Neural cell (in vitro differentiated cells): ENCODE measurements around the gene STK32B. TPM values are rescaled to one million over a fixed set of nuclear protein-coding genes. Genes with fewer than 3 reads are reported as not detected.

Source experiments
- polyA plus RNA-seq: library from polyadenylated mRNA; depleted of rRNA; stranded (reverse); fragments of >200 nt; gene quantifications from 2 replicates; pipeline ENCODE4 v1.2.3, GENCODE V29; 2014
- small RNA-seq, 3 experiments: library from RNA; depleted of rRNA; stranded (forward); fragments of <200 nt; gene quantifications; one replicate each; pipeline ENCODE3, GENCODE V24; 2012

STK32B gene
- polyA plus RNA-seq, 1 donor from 2014 or later = 42.8 TPM

Small RNA genes within 50 kb of the gene (small RNA-seq; reads per million reads assigned to genes)
- gene RF00019 = 0 to 1.2 (median 0) reads per million in 3 experiments

Other genes with a start within 250 kb of the STK32B start
- gene MSX1, start 191.8 kb upstream of the STK32B start, polyA plus RNA-seq = 1.7 and 2.8 TPM in 2 replicates
- not detected in 2 replicates for gene CYTL1, start 32.0 kb upstream of the STK32B start, polyA plus RNA-seq